Stimulated activated CD4-positive, alpha-beta T cell treated with anti-CD3 and anti-CD28 coated beads, Interleukin-15, amount 100 ng/mL, for 1 hour (primary cell): ENCODE measurements around the gene AKNA.
"Not testable (repeated sequence)": the region's sequence is repeated elsewhere in the genome, so short reads cannot be mapped to it uniquely, and the experiment has no call there.

Experiments
- DNase-seq, 2 donors: peaks; one replicate each; pipeline ENCODE4 v3.0.0-alpha.2; 2020; ENCODE audit warnings: low read depth in 1 of 2, low spot score in 1 of 2

Gene AKNA

GRCh38 chr9:114323849-114324248, 63.9 kb downstream of the AKNA start:
- DNase-seq: not testable (repeated sequence)

GRCh38 chr9:114322831-114323531, 64.8 kb downstream of the AKNA start, which contains the start of gene ORM1:
Gene ORM1 (plus strand): TSS chr9:114323098. CDS start chr9:114323134, 36 bp downstream.
- not testable (repeated sequence) for DNase-seq

- DNase-seq: not testable (repeated sequence)
Measured at GRCh38 chr9:114322160-114322818, 65.5 kb downstream of the AKNA start.

DNA sequence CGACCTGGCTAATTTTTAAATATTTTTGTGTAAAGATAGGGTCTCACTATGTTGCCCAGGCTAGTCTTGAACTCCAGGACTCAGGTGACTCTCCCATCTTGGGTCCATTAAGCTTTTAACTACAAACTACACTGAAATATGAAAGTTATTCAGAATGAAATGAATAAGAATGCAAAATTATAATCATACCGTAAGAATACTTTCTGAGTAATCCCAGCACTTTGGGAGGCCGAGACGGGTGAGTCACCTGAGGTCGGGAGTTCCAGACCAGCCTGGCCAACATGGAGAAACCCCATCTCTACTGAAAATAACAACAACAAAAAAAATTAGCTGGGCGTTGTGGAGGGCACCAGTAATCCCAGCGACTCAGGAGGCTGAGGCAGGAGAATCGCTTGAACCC, 66.0 kb downstream of the AKNA start:
- DNase-seq: no peak

- DNase-seq: not testable (repeated sequence)
Measured at GRCh38 chr9:114320710-114321109, 67.1 kb downstream of the AKNA start.

DNA sequence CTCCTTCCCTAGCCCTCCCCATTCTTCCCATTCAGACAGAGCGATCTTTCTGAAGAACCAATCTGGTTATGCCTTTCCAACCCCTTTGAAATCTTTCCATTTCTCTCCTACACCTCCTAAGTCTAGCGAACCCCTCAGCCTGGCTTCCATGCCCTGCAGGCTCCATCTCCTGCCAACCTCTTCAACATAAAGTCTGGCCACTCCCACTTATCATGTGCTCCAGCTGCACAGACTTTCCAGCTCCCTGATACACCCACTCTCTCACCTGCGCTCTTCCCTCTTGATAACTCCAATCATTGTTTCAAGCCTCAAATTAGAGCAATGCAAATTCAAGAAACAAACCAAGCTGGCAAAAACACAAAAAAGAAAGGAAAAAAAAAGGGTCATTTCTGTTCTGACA, 68.6 kb downstream of the AKNA start:
- DNase-seq: no peak

DNA sequence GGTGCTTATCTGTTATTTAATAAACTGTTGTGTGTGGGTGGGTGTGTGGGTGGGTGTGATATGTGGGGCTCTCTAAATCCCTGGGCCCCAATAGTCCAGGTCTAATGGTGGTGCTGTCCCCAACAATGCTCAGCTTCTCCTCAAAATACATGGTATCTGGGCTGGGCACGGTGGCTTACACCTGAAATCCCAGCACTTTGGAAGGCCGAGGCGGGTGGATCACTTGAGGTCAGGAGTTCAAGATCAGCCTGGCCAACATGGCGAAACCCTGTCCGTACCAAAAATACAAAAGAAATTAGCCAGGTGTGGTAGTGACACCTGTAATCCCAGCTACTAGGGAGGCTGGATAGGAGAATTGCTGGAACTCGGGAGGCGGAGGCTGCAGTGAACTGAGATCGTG, 69.4 kb downstream of the AKNA start:
- no peak for DNase-seq

DNA sequence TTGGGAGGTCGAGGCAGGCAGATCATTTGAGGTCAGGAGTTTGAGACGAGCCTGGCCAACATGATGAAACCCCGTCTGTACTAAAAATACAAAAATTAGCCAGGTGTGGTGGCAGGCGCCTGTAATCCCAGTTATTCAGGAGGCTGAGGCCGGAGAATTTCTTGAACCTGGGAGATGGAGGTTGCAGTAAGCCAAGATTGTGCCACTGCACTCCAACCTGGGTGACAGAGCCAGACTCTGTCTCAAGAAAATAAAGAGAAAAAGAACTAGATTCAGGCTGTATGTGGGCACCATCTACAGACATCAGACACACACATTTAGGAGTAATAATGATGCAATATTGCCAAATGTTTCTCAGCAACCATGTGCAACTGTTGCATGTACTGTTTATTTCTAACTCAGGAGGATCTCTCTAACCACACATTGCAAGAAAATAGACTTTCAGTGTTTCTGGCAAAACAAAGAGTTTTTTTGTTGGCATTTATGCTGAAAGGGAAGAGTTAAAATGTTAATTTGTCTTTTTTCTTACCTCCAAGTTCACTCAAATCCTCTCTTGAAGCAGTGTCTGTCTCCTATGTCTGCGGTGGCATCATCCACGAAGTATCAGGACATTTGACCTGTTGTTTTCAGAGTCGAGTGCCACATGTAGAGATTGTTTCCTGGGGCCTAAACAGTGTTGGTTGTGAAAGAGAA, 70.0 kb downstream of the AKNA start:
- no peak for DNase-seq

DNA sequence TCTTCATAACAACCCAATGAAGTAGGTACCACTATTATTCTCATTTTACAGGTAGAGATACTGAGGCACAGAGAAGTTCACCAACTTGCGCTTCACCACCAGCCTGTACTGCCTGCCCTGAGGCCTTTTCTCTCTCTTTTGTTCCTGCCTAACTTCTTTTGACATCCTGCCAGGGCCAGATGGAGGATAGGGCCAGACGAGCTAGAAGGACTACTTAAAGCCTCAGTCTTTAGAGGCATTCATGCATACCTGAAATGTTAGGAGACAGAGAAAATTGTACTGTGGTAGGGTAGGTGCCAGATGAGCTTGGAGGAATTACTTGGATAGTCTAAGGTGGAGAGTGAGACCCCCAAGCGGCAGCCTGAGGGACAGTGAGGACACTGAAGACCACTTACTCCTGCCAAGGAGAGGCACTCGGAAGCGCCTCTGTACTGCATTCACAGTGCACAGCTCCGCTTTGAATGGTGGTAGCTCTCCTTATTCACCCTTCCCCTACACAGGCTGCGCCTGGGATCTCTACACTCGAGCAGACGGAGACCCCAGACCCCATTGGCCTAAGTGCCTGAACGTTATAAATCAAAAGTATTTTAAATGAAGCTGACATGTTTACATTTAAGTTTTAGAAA, 71.1 kb downstream of the AKNA start:
- no peak for DNase-seq

DNA sequence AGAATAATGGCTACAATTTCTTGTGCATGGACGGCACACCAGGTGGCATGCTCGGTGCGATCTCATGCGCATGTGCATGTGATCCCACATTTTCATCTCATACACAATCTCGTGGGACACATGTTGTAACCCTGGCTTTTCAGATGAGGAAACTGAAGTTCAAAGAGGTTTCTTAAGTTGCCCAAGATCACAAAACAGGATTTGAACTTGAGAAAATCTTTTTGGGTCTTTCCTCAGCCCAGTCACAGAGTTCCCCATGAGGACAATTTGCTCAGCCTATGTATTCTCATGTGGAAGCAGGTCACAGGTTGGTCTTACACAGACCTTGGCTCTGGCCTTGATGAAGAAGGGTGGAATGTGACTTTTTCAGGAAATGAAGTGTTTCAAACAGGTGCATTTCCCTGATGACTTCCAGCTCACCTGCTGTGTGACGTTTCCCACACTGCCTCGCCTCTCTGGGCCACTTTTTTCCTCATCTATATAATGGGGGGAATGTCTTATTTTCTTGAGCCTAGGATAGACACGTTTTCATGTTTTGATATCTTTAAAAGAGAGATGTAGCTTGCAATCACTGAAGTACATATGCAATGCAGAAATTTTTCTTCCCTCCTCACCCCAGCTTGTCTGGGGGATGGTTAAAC, 71.9 kb downstream of the AKNA start:
- DNase-seq: no peak

GRCh38 chr9:114314881-114315722, 72.7 kb downstream of the AKNA start:
- DNase-seq: no peak

DNA sequence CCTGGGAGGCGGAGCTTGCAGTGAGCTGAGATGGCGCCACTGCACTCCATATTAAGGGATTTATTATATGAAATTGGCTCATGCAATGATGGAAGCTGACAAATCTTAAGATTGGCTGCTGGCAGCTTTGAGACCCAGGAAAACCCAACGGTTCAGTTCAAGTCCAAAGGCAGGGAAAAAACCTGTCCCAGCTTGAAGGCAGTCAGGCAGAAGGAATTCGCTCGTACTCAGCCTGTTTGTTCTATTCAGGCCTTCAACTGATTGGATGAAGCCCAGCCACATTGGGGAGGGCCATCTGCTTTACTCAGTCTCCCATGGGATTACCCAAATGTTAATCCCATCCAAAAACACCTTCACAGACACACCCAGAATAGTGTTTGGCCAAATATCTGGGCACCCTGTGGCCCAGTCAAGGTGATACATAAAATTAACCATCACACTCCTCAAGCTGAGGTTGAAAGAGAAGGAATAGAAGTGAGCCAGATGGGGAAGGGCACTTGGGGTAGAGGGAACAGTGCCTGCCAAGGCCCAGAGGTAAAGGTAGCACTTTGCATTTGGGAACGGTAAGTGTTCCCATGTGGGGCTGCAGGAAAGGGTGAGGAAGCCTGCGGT, 73.4 kb downstream of the AKNA start:
- DNase-seq: no peak

DNA sequence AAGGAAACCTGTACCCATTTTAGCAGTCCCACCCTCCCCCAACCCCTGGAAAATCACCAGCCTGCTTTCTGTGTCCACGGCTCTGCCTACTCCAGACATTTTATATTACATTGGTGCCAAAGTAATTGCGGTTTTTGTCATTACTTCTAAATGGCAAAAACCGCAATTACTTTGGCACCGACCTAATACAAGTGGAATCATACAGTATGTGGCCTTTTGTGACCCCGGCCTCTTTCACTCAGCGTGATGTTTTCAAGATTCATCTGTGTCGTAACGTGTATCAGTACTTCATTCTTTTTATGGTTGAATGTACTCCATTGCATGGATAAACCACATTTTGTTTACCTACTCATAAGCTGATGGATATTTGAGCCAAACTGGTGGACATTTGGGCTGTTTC, 74.6 kb downstream of the AKNA start:
- no peak for DNase-seq

GRCh38 chr9:114312513-114312875, 75.3 kb downstream of the AKNA start:
- DNase-seq: no peak

GRCh38 chr9:114311571-114312512, 75.9 kb downstream of the AKNA start:
- no peak for DNase-seq

DNA sequence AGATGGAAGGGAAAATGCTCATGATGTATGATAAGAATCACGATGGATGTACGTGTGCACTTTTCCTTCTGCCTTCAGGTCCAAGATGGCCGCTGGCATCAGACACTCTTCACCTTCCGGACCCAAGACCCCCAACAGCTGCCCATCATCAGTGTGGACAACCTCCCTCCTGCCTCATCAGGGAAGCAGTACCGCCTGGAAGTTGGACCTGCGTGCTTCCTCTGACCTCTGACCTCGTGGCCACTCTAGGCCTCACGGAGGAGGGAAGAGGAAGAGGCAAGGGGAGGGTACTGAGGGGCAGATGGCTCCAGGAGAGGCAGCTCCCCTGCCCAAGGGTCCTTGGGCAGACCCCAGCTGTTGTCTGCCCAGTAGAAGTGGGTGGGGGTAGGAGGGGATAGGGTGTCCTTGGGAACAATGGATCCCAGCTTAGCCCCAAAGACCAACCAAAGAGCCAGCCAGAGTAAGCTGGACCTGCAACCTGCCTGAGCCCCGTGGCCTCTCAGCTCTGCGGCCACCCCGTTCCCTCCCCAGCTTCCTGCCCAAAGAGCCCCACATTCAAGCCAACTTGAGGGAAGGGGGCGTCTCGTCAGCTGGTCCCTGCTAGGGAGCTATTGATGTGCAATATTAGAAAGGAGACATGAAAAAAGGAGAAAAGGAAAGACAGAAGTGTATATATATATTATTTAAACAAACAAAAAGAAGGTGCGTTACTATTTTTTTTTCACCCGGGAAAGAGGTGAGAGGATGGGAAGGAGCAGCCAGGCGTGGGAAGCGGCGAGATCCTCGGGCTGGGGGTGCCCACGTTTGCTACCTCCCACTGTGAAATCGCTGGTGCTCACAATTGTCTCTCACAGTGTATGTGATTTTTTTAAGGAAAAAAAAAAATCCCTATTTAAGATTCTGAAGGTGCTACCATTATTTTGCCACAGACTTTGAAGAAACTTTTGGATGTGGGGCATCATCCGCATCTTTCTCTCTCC, 77.0 kb downstream of the AKNA start:
- DNase-seq: no peak

DNA sequence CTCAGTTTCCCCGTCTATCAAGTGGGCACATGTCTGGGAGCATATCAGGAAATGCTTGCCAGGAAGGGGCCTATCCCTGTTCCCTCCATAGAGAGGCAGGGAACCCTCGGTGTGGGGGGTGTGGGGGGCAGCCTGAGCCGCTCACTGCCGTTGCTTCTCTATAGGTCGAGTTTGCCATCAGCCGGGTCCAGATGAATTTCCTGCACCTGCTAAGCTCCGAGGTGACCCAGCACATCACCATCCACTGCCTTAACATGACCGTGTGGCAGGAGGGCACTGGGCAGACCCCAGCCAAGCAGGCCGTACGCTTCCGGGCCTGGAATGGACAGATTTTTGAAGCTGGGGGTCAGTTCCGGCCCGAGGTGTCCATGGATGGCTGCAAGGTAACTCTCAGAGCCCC, 78.7 kb downstream of the AKNA start:
- DNase-seq: no peak
